Measurements from ENCODE around the gene NDST3. TPM values are rescaled to one million over a fixed set of nuclear protein-coding genes. Genes with fewer than 3 reads are reported as not detected.

The NDST3 gene
- total RNA-seq, 3 donors from 2014 or later = 0.09 to 0.26 (median 0.12) TPM

GRCh38 chr4:118190903-118191302 is 156.6 kb downstream of the NDST3 start:
- no peaks in the 10 kb centered on the region for H3K9me3 ChIP-seq
- no peaks in the 10 kb centered on the region for H3K36me3 ChIP-seq (ENCODE audit: low read depth)
- DNase-seq = no peak
- ATAC-seq = no peak
- no peaks in the 10 kb centered on the region for H3K4me1 ChIP-seq (ENCODE audit: low read depth)
- H3K4me3 ChIP-seq = no peak overlapping the region
- no peak for TF ChIP-seq CTCF (IDR thresholded peaks at IDR 0.05)
- intact Hi-C loops (cut with DNase I, micrococcal nuclease) = no loop called here

- no peak overlapping the region for H3K4me3 ChIP-seq
- no peaks in the 10 kb centered on the region for H3K9me3 ChIP-seq
- no peak for TF ChIP-seq CTCF (IDR thresholded peaks at IDR 0.05)
- intact Hi-C loops (cut with DNase I, micrococcal nuclease) = no loop called here
- no peak for ATAC-seq
- no peaks in the 10 kb centered on the region for H3K36me3 ChIP-seq (ENCODE audit: low read depth)
- H3K4me1 ChIP-seq (ENCODE audit: low read depth) = no peaks in the 10 kb centered on the region
- no peak for DNase-seq
Measured at GRCh38 chr4:118193421-118193820, 159.1 kb downstream of the NDST3 start.

GRCh38 chr4:118206627-118207026 is 172.3 kb downstream of the NDST3 start:
- intact Hi-C loops (cut with DNase I, micrococcal nuclease) = no loop called here
- no peak for ATAC-seq
- no peak for DNase-seq
- no peak for TF ChIP-seq CTCF (IDR thresholded peaks at IDR 0.05)
- Histone ChIP-seq H3K36me3 (ENCODE audit: low read depth) (no peaks in the 10 kb centered on the region), H3K9me3 (peaks cover 19% of the 10 kb centered on the region), H3K4me3 (no peak overlapping the region), H3K4me1 (ENCODE audit: low read depth) (no peaks in the 10 kb centered on the region)

GRCh38 chr4:118213101-118213500 is 178.8 kb downstream of the NDST3 start:
- Histone ChIP-seq H3K9me3 (no peaks in the 10 kb centered on the region), H3K4me3 (no peak overlapping the region), H3K4me1 (ENCODE audit: low read depth) (no peaks in the 10 kb centered on the region), H3K36me3 (ENCODE audit: low read depth) (no peaks in the 10 kb centered on the region)
- no peak for DNase-seq
- no peak for TF ChIP-seq CTCF (IDR thresholded peaks at IDR 0.05)
- intact Hi-C loops (cut with DNase I, micrococcal nuclease) = no loop called here
- no peak for ATAC-seq

GRCh38 chr4:118215826-118216225 is 181.5 kb downstream of the NDST3 start:
- intact Hi-C loops (cut with DNase I, micrococcal nuclease) = no loop called here
- H3K9me3 ChIP-seq = no peaks in the 10 kb centered on the region
- ATAC-seq (no peak), DNase-seq (no peak)
- no peaks in the 10 kb centered on the region for H3K4me1 ChIP-seq (ENCODE audit: low read depth)
- H3K4me3 ChIP-seq = no peak overlapping the region
- H3K36me3 ChIP-seq (ENCODE audit: low read depth) = no peaks in the 10 kb centered on the region
- no peak for TF ChIP-seq CTCF (IDR thresholded peaks at IDR 0.05)

- Histone ChIP-seq H3K36me3 (ENCODE audit: low read depth) (no peaks in the 10 kb centered on the region), H3K4me3 (no peak overlapping the region), H3K4me1 (ENCODE audit: low read depth) (peaks cover 17% of the 10 kb centered on the region), H3K9me3 (no peaks in the 10 kb centered on the region)
- no peak for ATAC-seq
- no peak for TF ChIP-seq CTCF (IDR thresholded peaks at IDR 0.05)
- intact Hi-C loops (cut with DNase I, micrococcal nuclease) = no loop called here
- no peak for DNase-seq
Measured at GRCh38 chr4:118221227-118221800, 187.0 kb downstream of the NDST3 start.

All from mucosa of descending colon (tissue), 3 donors.